A549 treated with dexamethasone at 1 μM for 4 hours (cell line): ENCODE data around the gene ANKS4B. TPM values are rescaled to one million over a fixed set of nuclear protein-coding genes. Genes with fewer than 3 reads are reported as not detected.

Source experiments
- total RNA-seq: library from RNA; stranded (reverse); fragments of 200-300 nt; extraction: Qiagen RNA extraction; gene quantifications from 5 replicates; pipeline ENCODE4 v1.2.3, GENCODE V29; 2022

ANKS4B gene, protein sequence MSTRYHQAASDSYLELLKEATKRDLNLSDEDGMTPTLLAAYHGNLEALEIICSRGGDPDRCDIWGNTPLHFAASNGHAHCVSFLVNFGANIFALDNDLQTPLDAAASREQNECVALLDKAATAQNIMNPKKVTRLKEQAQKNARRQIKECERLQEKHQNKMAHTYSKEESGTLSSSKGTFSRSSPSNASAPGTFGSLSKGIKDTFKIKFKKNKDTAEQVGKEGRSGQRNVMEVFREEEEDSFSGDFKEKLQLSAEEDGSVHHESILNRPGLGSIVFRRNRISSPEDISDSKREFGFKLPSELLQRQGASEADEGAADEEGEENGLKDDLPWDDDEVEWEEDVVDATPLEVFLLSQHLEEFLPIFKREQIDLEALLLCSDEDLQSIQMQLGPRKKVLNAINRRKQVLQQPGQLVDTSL
- 0.02 to 0.06 TPM (median 0.04 TPM) in 4 of 5 replicates, not detected in the other for total RNA-seq

DNA sequence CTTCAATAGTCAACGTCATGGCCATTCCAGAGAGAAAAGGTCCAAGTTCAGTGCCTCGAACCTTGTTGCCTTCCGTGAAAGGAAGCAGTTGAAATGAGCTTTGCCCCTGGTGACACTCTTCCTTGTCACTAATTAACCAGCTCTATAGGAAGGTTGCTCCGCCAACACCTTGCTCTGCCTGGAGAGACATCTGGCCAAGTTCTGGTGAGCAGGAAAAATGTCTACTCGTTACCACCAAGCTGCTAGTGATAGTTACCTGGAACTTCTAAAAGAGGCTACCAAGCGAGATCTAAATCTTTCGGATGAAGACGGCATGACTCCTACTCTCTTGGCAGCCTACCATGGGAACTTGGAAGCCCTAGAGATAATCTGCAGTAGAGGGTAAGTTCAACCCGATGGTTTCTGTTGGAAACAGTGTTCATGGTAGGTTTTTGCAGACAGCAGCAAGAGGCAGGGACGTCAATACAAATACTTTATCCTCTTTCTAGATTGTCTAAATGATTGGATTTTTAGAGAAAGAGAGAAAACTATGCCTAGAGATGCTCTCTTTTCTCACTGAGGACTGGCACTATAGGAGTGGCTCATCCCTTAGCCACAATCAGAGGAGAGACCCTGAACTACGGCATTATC is at the start of gene ANKS4B:
TSS of gene ANKS4B (plus strand) at position 179 of the 630 bp plus-strand sequence. CDS start at position 218, 39 bp downstream.

DNA sequence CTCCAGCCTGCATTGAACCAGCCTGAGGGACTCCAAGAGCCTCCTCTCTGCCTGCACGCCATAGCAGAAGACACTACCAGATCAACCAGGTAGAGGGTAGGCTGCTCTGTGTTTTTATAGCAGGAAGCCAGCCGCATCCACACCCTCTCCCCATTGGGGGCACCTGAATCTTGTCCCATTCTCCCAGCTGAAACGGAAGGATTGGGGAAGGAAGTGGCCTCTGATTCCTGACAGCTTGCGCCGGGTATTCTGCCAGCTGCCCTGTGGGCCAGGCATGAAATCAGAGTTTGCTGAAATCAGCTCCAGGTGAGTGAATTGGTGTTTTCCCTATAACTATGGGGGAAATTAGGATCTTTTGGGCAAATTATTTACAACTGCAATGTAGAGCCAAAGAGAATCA is 22.0 kb upstream of the ANKS4B start, which contains the start of gene ZP2:
TSS of gene ZP2 (minus strand) at position 89 of the 400 bp plus-strand sequence. CDS start at position 62, 27 bp downstream.

DNA sequence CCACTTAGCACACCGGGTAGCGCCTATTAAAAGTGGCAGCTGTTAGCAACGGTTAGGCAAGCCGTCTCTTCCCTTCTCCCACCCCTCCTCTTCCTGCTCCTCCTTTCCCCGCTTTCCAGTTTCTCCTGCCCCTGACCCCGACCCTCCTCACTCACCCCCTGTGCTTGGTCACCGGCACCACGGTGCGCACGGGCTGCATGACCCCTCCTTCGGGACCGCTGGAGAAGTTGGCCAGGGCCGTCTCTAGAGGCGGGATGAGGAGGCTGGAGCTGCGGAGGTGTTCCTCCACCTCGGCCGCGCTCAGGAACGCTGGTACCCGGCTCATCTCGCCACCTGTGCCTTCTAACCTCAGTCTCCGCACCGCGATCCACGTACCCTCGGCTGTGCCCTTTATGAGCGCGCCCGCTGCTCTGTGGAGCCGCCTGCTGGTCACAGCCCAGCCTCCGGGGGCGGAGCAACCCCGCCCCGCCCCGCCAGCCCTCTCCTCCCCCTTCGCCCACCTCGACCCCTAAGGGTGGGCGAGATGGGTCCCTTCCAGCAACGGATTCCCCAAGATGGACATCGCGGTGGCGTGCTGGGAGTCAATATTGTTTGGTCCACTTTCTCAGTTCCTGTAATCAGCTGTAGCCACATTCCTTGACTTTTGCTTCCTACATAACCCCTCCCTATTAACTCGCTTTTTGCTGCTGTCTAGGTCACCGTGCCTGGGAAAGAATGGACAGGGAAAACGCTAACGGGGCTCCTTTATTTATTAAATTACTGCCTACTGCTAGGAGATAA is 44.6 kb downstream of the ANKS4B start, which contains the start of gene CRYM:
TSS of gene CRYM (minus strand) at position 364 of the 780 bp plus-strand sequence. CDS start at position 325, 39 bp downstream.

Other genes with a start within 250 kb of the ANKS4B start
- gene DNAH3, start 82.9 kb upstream of the ANKS4B start, total RNA-seq = 0.13 to 0.36 TPM (median 0.22 TPM) in 5 replicates
- gene LDAF1, start 75.0 kb upstream of the ANKS4B start, total RNA-seq = 14.2 to 17.6 TPM (median 17.1 TPM) in 5 replicates
- not detected in 5 replicates for gene ZP2, start 22.1 kb upstream of the ANKS4B start, total RNA-seq
- 1.3 to 2.2 TPM (median 2.1 TPM) in 5 replicates for gene CRYM, start 44.6 kb downstream of the ANKS4B start, total RNA-seq